ENCODE measurements around the gene SH3TC1.

Gene SH3TC1

DNA sequence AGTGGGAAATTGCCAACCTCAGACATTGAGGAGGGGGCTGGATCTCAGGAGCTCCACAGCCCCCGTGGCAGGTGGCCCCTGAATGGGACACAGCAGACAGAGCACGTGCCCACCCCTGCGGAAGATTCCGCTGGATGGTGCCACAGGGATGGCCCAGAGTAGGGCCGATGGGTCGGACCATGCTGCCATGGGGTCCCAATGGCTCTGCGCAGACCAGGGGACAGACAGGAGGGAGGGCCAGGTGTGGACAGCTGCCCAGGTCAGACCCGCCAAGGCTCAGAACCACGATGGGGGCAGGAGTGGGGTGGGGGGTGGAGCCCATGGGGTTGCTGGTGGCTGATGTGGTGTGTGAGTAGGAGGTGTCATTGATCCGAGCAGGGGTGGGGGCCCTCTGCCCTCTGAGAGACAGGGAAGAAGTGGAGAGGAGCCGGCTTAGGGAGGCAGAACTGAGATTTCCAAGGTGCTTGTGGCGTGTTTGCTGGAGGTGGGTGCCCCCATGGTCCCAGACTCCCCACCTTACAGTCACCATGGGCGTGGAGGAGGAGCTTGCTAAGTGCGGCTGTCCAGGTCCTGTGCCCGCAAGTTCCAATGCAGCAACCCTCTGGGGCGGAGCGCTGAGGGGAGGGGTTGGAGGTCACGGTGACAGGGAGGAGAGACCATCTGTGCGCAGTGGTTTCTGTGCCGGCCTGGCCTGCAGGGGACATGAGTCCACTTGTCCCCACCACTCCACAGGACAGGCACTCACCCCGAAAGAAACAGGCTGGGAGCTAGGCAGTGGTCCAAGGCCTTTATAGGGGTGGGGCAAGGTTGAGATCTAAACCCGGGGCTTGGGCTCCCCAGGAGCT, 12.9 kb downstream of the SH3TC1 start:
- H3K4me3 ChIP-seq (ENCODE audit: control insufficient read depth, low read depth, low read length) = no peak overlapping the region
- TF ChIP-seq, protein P1, sequence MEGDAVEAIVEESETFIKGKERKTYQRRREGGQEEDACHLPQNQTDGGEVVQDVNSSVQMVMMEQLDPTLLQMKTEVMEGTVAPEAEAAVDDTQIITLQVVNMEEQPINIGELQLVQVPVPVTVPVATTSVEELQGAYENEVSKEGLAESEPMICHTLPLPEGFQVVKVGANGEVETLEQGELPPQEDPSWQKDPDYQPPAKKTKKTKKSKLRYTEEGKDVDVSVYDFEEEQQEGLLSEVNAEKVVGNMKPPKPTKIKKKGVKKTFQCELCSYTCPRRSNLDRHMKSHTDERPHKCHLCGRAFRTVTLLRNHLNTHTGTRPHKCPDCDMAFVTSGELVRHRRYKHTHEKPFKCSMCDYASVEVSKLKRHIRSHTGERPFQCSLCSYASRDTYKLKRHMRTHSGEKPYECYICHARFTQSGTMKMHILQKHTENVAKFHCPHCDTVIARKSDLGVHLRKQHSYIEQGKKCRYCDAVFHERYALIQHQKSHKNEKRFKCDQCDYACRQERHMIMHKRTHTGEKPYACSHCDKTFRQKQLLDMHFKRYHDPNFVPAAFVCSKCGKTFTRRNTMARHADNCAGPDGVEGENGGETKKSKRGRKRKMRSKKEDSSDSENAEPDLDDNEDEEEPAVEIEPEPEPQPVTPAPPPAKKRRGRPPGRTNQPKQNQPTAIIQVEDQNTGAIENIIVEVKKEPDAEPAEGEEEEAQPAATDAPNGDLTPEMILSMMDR (conservative IDR thresholded peaks at IDR 0.05; ENCODE audit: control insufficient read depth, insufficient read depth, low read depth, low read length) = no peak
- no peak for DNase-seq (ENCODE audit: low read depth)

DNA sequence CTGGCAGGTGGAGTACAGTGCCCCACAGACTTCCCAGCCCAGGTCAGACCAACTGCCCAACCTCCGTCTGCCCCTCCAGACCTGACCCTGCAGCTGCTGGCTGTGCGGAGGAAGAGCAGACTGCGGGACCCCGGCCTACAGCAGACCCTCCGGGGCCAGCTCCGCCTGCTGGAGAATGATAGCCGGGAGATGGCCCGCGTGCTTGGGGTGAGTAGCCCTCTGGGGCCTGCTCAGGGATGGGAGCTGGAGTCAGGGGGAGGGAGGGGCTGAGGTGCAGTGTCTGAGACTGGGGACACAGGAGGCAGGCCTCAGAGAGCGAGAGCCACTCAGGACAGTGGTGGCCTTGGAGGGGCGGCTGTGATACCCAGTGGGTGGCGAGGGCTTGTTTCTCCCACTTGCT, 13.5 kb downstream of the SH3TC1 start:
- no peak for DNase-seq (ENCODE audit: low read depth)
- TF ChIP-seq, protein P1 (conservative IDR thresholded peaks at IDR 0.05; ENCODE audit: control insufficient read depth, insufficient read depth, low read depth, low read length) = no peak

DNA sequence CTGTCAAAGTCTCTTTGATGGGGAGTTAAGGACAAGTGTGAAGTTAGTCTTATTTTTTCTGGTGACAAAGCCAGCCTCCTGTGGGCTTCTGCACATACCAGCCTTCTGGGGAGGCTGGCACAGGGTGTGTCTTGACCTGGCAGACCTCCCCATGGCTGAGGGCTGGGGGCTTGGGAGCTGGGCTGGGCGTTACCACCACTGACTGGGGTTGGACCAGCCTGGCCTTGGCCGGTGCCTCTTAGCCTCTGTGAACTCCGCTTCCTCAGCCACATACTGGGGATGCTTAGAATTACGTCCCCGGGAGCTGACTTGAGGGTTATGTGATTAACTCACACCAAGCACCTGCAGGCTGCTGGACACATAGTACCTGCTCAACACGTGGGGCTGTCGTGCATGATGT, 14.0 kb downstream of the SH3TC1 start:
- TF ChIP-seq, protein P1 (conservative IDR thresholded peaks at IDR 0.05; ENCODE audit: control insufficient read depth, insufficient read depth, low read depth, low read length) = no peak
- no peak overlapping the region for H3K4me3 ChIP-seq (ENCODE audit: control insufficient read depth, low read depth, low read length)
- no peak for DNase-seq (ENCODE audit: low read depth)

More for the DNA sequence above, 13.5 kb downstream of the SH3TC1 start:
- no peak overlapping the region for H3K4me3 ChIP-seq (ENCODE audit: control insufficient read depth, low read depth, low read length)

DNA sequence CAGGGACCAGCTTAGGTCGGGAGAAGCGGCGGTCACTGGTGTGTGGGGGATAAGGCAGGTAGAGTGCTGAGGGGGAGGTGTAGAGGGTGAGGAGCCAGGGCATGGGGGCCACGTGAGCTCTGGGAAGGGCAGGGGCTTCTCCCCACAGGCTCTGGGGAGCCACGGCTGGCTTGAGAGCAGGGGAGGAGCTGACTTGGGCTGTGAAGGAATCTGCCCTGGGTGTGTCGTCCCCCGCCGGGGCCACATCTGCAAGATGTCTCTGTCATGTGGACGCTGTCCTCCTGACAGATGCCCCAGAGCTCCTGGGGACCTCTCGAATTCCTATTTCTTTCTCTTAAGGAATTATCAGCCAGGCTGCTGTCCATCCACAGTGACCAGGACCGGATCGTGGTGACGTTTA, 15.0 kb downstream of the SH3TC1 start:
- TF ChIP-seq, protein P1 (conservative IDR thresholded peaks at IDR 0.05; ENCODE audit: control insufficient read depth, insufficient read depth, low read depth, low read length) = no peak
- DNase-seq (ENCODE audit: low read depth) = no peak
- H3K4me3 ChIP-seq (ENCODE audit: control insufficient read depth, low read depth, low read length) = no peak overlapping the region

DNA sequence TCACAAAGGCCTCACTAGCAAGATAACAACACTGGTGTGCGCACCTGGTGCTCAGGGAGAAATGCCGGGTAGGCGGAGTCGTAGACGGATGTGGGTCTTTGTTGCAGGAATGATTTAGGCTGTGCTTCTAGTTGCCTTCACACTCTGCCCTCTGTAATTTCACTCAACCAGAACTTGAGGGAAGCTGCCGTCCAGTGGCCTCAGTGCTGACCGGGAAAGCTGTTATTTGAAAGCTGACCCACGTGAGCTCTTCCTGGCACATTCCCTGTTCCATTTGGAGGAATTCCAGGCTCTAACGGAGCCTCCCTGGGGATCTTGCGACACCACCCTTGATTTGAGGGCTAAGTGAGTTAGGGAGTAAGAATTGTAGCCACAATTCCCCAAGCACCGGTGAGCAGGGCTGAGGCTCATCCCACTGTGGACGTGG, 15.9 kb downstream of the SH3TC1 start:
- DNase-seq (ENCODE audit: low read depth) = peak; percentile 79
- no peak overlapping the region for H3K4me3 ChIP-seq (ENCODE audit: control insufficient read depth, low read depth, low read length)
- TF ChIP-seq, protein P1 (conservative IDR thresholded peaks at IDR 0.05; ENCODE audit: control insufficient read depth, insufficient read depth, low read depth, low read length) = no peak

DNA sequence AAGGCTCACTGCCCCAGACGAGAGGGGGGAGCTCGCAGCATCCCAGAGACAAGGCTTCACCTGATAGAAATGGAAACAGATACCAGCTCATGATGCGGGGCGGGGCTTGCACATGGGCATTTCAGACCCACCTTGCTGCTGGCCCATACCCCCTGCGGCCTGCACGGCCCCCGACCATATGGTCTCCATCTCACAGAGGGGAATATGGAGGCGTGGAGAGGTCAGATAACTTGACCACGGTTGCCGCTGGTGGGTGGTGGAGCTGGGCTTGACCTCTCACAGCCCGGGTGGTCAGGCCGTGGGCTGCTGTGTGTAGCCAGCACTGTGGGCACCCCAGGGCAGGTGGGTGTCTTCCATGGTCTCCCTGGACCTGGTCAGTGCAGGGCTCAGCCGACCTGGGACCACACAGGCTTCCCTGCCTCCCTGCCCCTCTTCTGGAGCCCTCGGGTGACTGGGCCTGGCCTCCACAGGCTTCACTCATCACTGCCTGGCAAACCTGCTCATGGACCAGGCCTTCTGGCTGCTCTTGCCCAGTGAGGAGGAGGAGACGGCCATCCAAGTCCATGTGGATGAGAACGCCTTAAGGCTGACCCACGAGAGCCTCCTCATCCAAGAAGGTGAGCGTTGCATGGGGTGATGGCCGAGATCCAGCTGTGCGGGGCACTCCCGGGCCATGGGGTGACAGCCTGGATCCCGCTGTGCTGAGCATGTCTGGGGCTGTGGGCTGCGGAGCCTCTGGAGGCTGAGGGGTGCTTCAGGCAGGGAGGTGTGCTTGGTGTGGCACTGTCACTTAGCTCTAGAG, 16.8 kb downstream of the SH3TC1 start:
- TF ChIP-seq, protein P1 (conservative IDR thresholded peaks at IDR 0.05; ENCODE audit: control insufficient read depth, insufficient read depth, low read depth, low read length) = no peak

More for the DNA sequence above, 16.8 kb downstream of the SH3TC1 start:
- no peak overlapping the region for H3K4me3 ChIP-seq (ENCODE audit: control insufficient read depth, low read depth, low read length)
- DNase-seq (ENCODE audit: low read depth) = no peak

All from fibroblast of mammary gland (primary cell).